Astrocyte of the cerebellum (primary cell): Measurements from ENCODE around the gene OR52R1.
"Not testable (repeated sequence)": the region's sequence is repeated elsewhere in the genome, so short reads cannot be mapped to it uniquely, and the experiment has no call there.

Experiments
- DNase-seq: peaks from one replicate; pipeline ENCODE4 v3.0.0-alpha.2; 2011; ENCODE audit warnings: low read depth
- H3K4me3 ChIP-seq: 2 replicates; pipeline ENCODE4 v1.5.1; 2011; ENCODE audit warnings: mild to moderate bottlenecking, low read depth, low read length, moderate library complexity
- CTCF ChIP-seq: IDR thresholded peaks from 2 replicates; pipeline ENCODE4 v1.5.1; 2012; ENCODE audit warnings: low read length, low read depth, moderate library complexity, mild to moderate bottlenecking; ENCODE audit errors: missing control alignments
- in situ Hi-C: cut with HindIII; loops from 2 replicates; pipeline ENCODE4 v1.10.0; 2017; ENCODE audit warnings: low sequenced_read_pairs

Gene OR52R1

GRCh38 chr11:4826425-4826824 lies 22.2 kb upstream of the OR52R1 start:
- DNase-seq = peak; percentile 37
- in situ Hi-C loops = no loop called here
- no peak for TF ChIP-seq CTCF
- no peak overlapping the region for H3K4me3 ChIP-seq

- TF ChIP-seq CTCF = no peak
- no peak overlapping the region for H3K4me3 ChIP-seq
- in situ Hi-C loops = no loop called here
These were observed 21.0 kb upstream of the OR52R1 start for GRCh38 chr11:4825132-4825531.

GRCh38 chr11:4821021-4821420 lies 16.8 kb upstream of the OR52R1 start, which contains the start of gene OR51F2:
OR51F2 (plus strand) TSS chr11:4821321; CDS start chr11:4821422, 101 bp downstream.
- no peak for TF ChIP-seq CTCF
- DNase-seq = no peak
- no peak within 1 kb of the TSS for H3K4me3 ChIP-seq
- in situ Hi-C loops = no loop called here

More at GRCh38 chr11:4825132-4825531, 21.0 kb upstream of the OR52R1 start:
- DNase-seq = no peak

GRCh38 chr11:4809246-4809645 lies 5.1 kb upstream of the OR52R1 start:
- TF ChIP-seq CTCF = no peak
- H3K4me3 ChIP-seq = no peak overlapping the region
- no peak for DNase-seq
- in situ Hi-C loops = no loop called here

- in situ Hi-C loops = no loop called here
- H3K4me3 ChIP-seq = no peak overlapping the region
- DNase-seq = no peak
- no peak for TF ChIP-seq CTCF
These were observed 4.3 kb upstream of the OR52R1 start for GRCh38 chr11:4808476-4808875.

GRCh38 chr11:4801316-4801715 lies 2.9 kb downstream of the OR52R1 start:
- DNase-seq, in situ Hi-C loops, H3K4me3 ChIP-seq: not testable (repeated sequence)

- no peak for DNase-seq
- in situ Hi-C loops = no loop called here
These were observed 5.6 kb downstream of the OR52R1 start for GRCh38 chr11:4798427-4799183.

More at GRCh38 chr11:4798427-4799183, 5.6 kb downstream of the OR52R1 start:
- H3K4me3 ChIP-seq = no peak overlapping the region
- TF ChIP-seq CTCF = no peak
